GM12878 (cell line): Measurements from ENCODE around the gene EEF1A2. TPM values are rescaled to one million over a fixed set of nuclear protein-coding genes. Genes with fewer than 3 reads are reported as not detected.

Experiments
- ATAC-seq: fragments of 200-7000 bp; cut with Tn5 transposase; 3 replicates; pipeline ENCODE4 v1.9.1; 2020; ENCODE audit warnings: mild to moderate bottlenecking, moderate library complexity
- BruUV-seq: library from RNA; stranded (reverse); fragments of 400-500 nt; replicated peaks from 2 replicates; lab custom pipeline; 2021; lab: Mats Ljungman, UMichigan
- CTCF ChIA-PET: fragments of 300-600 bp; sonication (Branson Sonifier 250); formaldehyde crosslinking; extraction: SDS; loops from one replicate; lab custom pipeline; 2021; ENCODE audit warnings: inconsistent platforms; lab: Yijun Ruan, JAX
- POLR2A ChIA-PET: fragments of 350-600 bp; formaldehyde crosslinking; extraction: SDS; loops from one replicate; lab custom pipeline; 2021; ENCODE audit warnings: inconsistent platforms; lab: Charles Lee
- RAD21 ChIA-PET: fragments of 300-600 bp; sonication (Branson Sonifier 250); formaldehyde crosslinking; loops from one replicate; lab custom pipeline; 2023; ENCODE audit warnings: antibody characterized with exemption; ENCODE audit not compliant: unreplicated experiment; lab: Charles Lee
- SMC1A ChIA-PET: fragments of 300-600 bp; sonication (Branson Sonifier 250); formaldehyde crosslinking; loops from one replicate; lab custom pipeline; 2023; ENCODE audit not compliant: unreplicated experiment, uncharacterized antibody; lab: Charles Lee
- DNase-seq: peaks from one replicate; pipeline ENCODE4 v3.0.0-alpha.2; 2011; ENCODE audit warnings: low read depth, low spot score
- FAIRE-seq: peaks from 3 replicates; lab custom pipeline; 2011; peaks lifted over from hg19 to GRCh38; lab: Jason Lieb, UNC
- H2AFZ ChIP-seq: 2 replicates; pipeline ENCODE4 v1.6.0; 2011; ENCODE audit warnings: low read depth, low read length, control low read depth; ENCODE audit not compliant: control insufficient read depth
- H3K27ac ChIP-seq: 2 replicates; pipeline ENCODE4 v1.5.1; 2011; ENCODE audit warnings: control low read depth; ENCODE audit not compliant: control insufficient read depth, insufficient read depth
- H3K27me3 ChIP-seq, 2 experiments: replicated peaks in 1 of 2; 2 replicates each; pipeline versions ENCODE4 v1.6.0 to v1.6.1; 2011; ENCODE audit warnings: low read length in 1 of 2; ENCODE audit not compliant: control insufficient read depth in 2 of 2, insufficient read depth in 2 of 2
- H3K36me3 ChIP-seq, 2 experiments: 2 replicates each; pipeline ENCODE4 v1.5.1; 2011; ENCODE audit warnings: low read length in 1 of 2; ENCODE audit not compliant: control insufficient read depth in 2 of 2, insufficient read depth in 2 of 2
- H3K4me1 ChIP-seq: 2 replicates; pipeline ENCODE4 v1.6.1; 2011; ENCODE audit warnings: mild to moderate bottlenecking, low read length, moderate library complexity, mixed read lengths; ENCODE audit not compliant: control insufficient read depth, insufficient read depth
- H3K4me2 ChIP-seq: 2 replicates; pipeline ENCODE4 v1.6.0; 2011; ENCODE audit warnings: control low read depth; ENCODE audit not compliant: control insufficient read depth, insufficient read depth
- H3K4me3 ChIP-seq: fragments of 200-600 bp; sonication (generic); 2 replicates; pipeline ENCODE4 v1.5.1; 2016
- H3K79me2 ChIP-seq: 2 replicates; pipeline ENCODE4 v1.6.0; 2011; ENCODE audit warnings: low read length; ENCODE audit not compliant: control insufficient read depth, insufficient read depth
- H3K9ac ChIP-seq: 2 replicates; pipeline ENCODE4 v1.8.0; 2011; ENCODE audit warnings: low read length, control low read depth, mixed read lengths; ENCODE audit not compliant: control insufficient read depth, insufficient read depth
- H3K9me3 ChIP-seq: replicated peaks from 3 replicates; pipeline ENCODE4 v1.5.1; 2011; ENCODE audit warnings: mild to moderate bottlenecking, low read length; ENCODE audit not compliant: control insufficient read depth, insufficient read depth
- H4K20me1 ChIP-seq: 2 replicates; pipeline ENCODE4 v1.6.0; 2011; ENCODE audit not compliant: control insufficient read depth, insufficient read depth
- ATF7 ChIP-seq: fragments of 450-650 bp; IDR thresholded peaks from 2 replicates; pipeline ENCODE4 v1.6.1; 2016; ENCODE audit warnings: low read depth, mild to moderate bottlenecking
- BRCA1 ChIP-seq: IDR thresholded peaks from 2 replicates; pipeline ENCODE4 v1.6.1; 2011; ENCODE audit warnings: low read depth, low read length, improper control_type of control experiment
- E4F1 ChIP-seq: fragments of 450-650 bp; IDR thresholded peaks from 2 replicates; pipeline ENCODE4 v1.6.1; 2018; ENCODE audit warnings: borderline replicate concordance, mild to moderate bottlenecking; ENCODE audit not compliant: partially characterized antibody
- EGR1 ChIP-seq, 2 experiments: IDR thresholded peaks; 1 replicate in 1 of 2; 2 replicates in 1 of 2; pipeline ENCODE4 v1.6.1; 2011 to 2012; ENCODE audit warnings: low read depth in 2 of 2, low read length in 2 of 2, borderline replicate concordance in 1 of 2, mild to moderate bottlenecking in 1 of 2, moderate library complexity in 1 of 2
- HDGF ChIP-seq: fragments of 450-650 bp; IDR thresholded peaks from 2 replicates; pipeline ENCODE4 v1.6.1; 2016; ENCODE audit warnings: antibody characterized with exemption
- KAT2A ChIP-seq: conservative IDR thresholded peaks from 2 replicates; pipeline ENCODE4 v1.6.1; 2011; ENCODE audit warnings: low read depth, low read length; ENCODE audit not compliant: control insufficient read depth
- MEF2A ChIP-seq: IDR thresholded peaks from 2 replicates; pipeline ENCODE4 v1.6.1; 2011; ENCODE audit warnings: low read depth, mild to moderate bottlenecking, low read length, moderate library complexity; ENCODE audit not compliant: insufficient read depth
- NFYA ChIP-seq: IDR thresholded peaks from 2 replicates; pipeline ENCODE4 v1.6.1; 2011; ENCODE audit warnings: low read depth, mild to moderate bottlenecking, low read length, improper control_type of control experiment, borderline replicate concordance
- TARDBP ChIP-seq: IDR thresholded peaks from 2 replicates; pipeline ENCODE4 v1.6.1; 2016; ENCODE audit warnings: borderline replicate concordance
- TCF3 ChIP-seq: IDR thresholded peaks from 2 replicates; pipeline ENCODE4 v1.6.1; 2012; ENCODE audit warnings: low read depth, mild to moderate bottlenecking, low read length, borderline replicate concordance; ENCODE audit not compliant: insufficient read depth
- ZNF274 ChIP-seq: IDR thresholded peaks from one replicate; pipeline ENCODE4 v1.8.0; 2011; ENCODE audit not compliant: insufficient read length, insufficient read depth
- WGBS: methylation state at CpG from one replicate; pipeline ENCODE4 v1.1.6; 2016; ENCODE audit warnings: low lambda C conversion rate; ENCODE audit not compliant: insufficient replicate concordance, insufficient coverage; ENCODE audit errors: missing lambda C conversion rate; 5-methylcytosine and 5-hydroxymethylcytosine counted together
- in situ Hi-C: fragments of 300-500 bp; cut with MboI; formaldehyde crosslinking; loops from 9 replicates; pipeline ENCODE4 v1.14.3; 2018; ENCODE audit warnings: mixed read lengths
- intact Hi-C: fragments of 100-400 bp; cut with micrococcal nuclease; formaldehyde crosslinking; loops from one replicate; pipeline ENCODE4 v1.14.2; 2022; ENCODE audit not compliant: unreplicated experiment
- polyA plus RNA-seq, 11 experiments: library from polyadenylated mRNA; depleted of rRNA in 4 of 11; unstranded in 6 of 11; stranded (reverse) in 5 of 11; fragments of >200 nt; fragmentation: Nextera tagmentation in 4 of 11; fragmentation: Illumina TruSeq in 1 of 11; extraction: Ambion mirVana in 4 of 11; extraction: Trizol in 1 of 11; gene quantifications; 1 replicate in 1 of 11; 2 replicates in 10 of 11; pipeline versions ENCODE4 v1.2.1 to v1.2.3, GENCODE V29; 2011 to 2016; ENCODE audit warnings: inconsistent platforms in 2 of 11, missing spikeins in 2 of 11, low read depth in 1 of 11
- total RNA-seq, 4 experiments: library from RNA; depleted of rRNA in 3 of 4; stranded (reverse); fragments of >200 nt in 3 of 4; fragmentation: Illumina TruSeq in 1 of 4; extraction: Trizol in 1 of 4; gene quantifications; 2 replicates each; pipeline versions ENCODE4 v1.2.1 to v1.2.3, GENCODE V29; 2013 to 2021

Gene EEF1A2
- total and polyA plus RNA-seq, 10 of the 15 experiments (the other 5 are each of a cell fraction or from before 2014, with no cell fraction given): 0.56 TPM; not detected in 9

- H3K9ac ChIP-seq: no peak overlapping the region
- H3K4me3 ChIP-seq: no peak overlapping the region
- WGBS: 12% methylated on average over 25 of the region's 26 CpGs
- H4K20me1 ChIP-seq: no peaks in the 10 kb centered on the region
- no peak overlapping the region for H3K4me2 ChIP-seq
- TF ChIP-seq MEF2A: 0 out of 2 replicates have a peak, but pooled peaks have one; percentile 27
- no peak for TF ChIP-seq EGR1 (IDR thresholded peaks at IDR 0.05; ENCODE audit: borderline replicate concordance in 1 of 2, low read depth in 2 of 2, low read length in 2 of 2)
- peak; percentile 63 for TF ChIP-seq ATF7
- ChIA-PET SMC1A (no interaction called here), POLR2A (no interaction called here), RAD21 (no interaction called here), CTCF (no interaction called here)
- no peaks in the 10 kb centered on the region; the same call in 2 of the 3 replicates for H3K9me3 ChIP-seq
- DNase-seq (no peak), FAIRE-seq (no peak), ATAC-seq (peak; percentile 38)
- no peaks in the 10 kb centered on the region for H3K79me2 ChIP-seq
- no peak overlapping the region for H3K27ac ChIP-seq
- no peak overlapping the region for H2AFZ ChIP-seq
- no peaks in the 10 kb centered on the region for H3K36me3 ChIP-seq
- intact Hi-C loops: no loop called here
- no TSS peak for BruUV-seq
- H3K4me1 ChIP-seq: no peaks in the 10 kb centered on the region
- H3K27me3 ChIP-seq: peaks cover 1 to 4% of the 10 kb centered on the region in 2 experiments; a peak in 3 of 4 replicates
- in situ Hi-C loops: no loop called here
These were observed 3.2 kb upstream of the EEF1A2 start for GRCh38 chr20:63501818-63502670.

- intact Hi-C loops (no loop called here), in situ Hi-C loops (no loop called here)
- Histone ChIP-seq H4K20me1 (no peaks in the 10 kb centered on the region), H3K27me3 (peaks cover 1 to 4% of the 10 kb centered on the region in 2 experiments; a peak in 3 of 4 replicates), H3K4me3 (no peak overlapping the region), H3K27ac (no peak overlapping the region), H3K36me3 (no peaks in the 10 kb centered on the region), H2AFZ (no peak overlapping the region), H3K4me2 (no peak overlapping the region), H3K9ac (no peak overlapping the region), H3K79me2 (no peaks in the 10 kb centered on the region), H3K9me3 (no peaks in the 10 kb centered on the region; the same call in 2 of the 3 replicates), H3K4me1 (no peaks in the 10 kb centered on the region)
- FAIRE-seq (no peak), ATAC-seq (no peak), DNase-seq (no peak)
- CTCF ChIA-PET: no interaction called here
- RAD21 ChIA-PET: interaction anchor here (0.6 kb wide), 1 partner anchor 406 kb away, joined by 3 read pairs; no protein-coding TSS in a partner anchor
- no TSS peak for BruUV-seq
- SMC1A ChIA-PET: no interaction called here
- 69% methylated on average over 27 of the region's 27 CpGs for WGBS
- POLR2A ChIA-PET: no interaction called here
- no peak for TF ChIP-seq MEF2A
- TF ChIP-seq BRCA1: no peak
- no peak for TF ChIP-seq ZNF274
- no peak for TF ChIP-seq TARDBP
- no peak for TF ChIP-seq HDGF
- no peak for TF ChIP-seq E4F1
- TF ChIP-seq KAT2A: no peak
- no peak for TF ChIP-seq NFYA
- TF ChIP-seq TCF3: no peak
These were observed 2.3 kb upstream of the EEF1A2 start for GRCh38 chr20:63500902-63501817.
